Esophagus muscularis mucosa (tissue), 2 donors: ENCODE measurements around the gene PLEKHG4.

Source experiments
- POLR2A ChIP-seq: fragments of 450-650 bp; IDR thresholded peaks from one replicate; pipeline ENCODE4 v1.6.1; 2017; ENCODE audit warnings: antibody characterized with exemption, moderate library complexity, mild to moderate bottlenecking, low read depth
- POLR2AphosphoS5 ChIP-seq, 2 donors: sonication (generic); formaldehyde crosslinking; IDR thresholded peaks; one replicate each; pipeline ENCODE4 v1.6.1; 2017; ENCODE audit warnings: antibody characterized with exemption in 2 of 2

GRCh38 chr16:67284699-67285646, 5.6 kb downstream of the PLEKHG4 start:
- TF ChIP-seq POLR2AphosphoS5 (IDR thresholded peaks at IDR 0.05) (no peak), POLR2A (no peak)
